ENCODE measurements around the gene FBXO4.

The FBXO4 gene, protein sequence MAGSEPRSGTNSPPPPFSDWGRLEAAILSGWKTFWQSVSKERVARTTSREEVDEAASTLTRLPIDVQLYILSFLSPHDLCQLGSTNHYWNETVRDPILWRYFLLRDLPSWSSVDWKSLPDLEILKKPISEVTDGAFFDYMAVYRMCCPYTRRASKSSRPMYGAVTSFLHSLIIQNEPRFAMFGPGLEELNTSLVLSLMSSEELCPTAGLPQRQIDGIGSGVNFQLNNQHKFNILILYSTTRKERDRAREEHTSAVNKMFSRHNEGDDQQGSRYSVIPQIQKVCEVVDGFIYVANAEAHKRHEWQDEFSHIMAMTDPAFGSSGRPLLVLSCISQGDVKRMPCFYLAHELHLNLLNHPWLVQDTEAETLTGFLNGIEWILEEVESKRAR
- total RNA-seq: 19.3 to 23.2 reads per million in 2 donors

GRCh38 chr5:41924872-41925554, at the start of gene FBXO4:
TSS of gene FBXO4 (plus strand) at chr5:41925281. CDS start at chr5:41925310, 29 bp downstream.
- DNase-seq: peak; percentile 77

DNA sequence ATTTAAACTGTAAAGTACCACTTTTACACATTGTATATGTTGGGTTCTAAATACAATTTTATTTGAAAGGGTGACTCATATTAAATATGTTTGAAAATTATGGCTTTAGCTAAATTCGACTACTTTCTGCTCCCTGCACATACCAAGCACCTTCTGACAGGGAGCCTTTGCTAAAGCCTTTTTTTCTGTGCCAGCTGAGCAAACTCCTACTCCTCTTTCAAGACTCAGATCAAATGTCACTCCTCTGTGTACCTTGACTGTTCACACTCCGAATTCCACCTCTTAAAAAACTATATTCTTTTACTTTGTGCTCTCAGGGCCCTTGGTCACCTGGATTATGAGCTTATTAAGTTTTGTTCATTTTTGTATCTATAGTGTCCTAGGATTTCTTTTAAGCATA, 48.4 kb upstream of the FBXO4 start:
- DNase-seq: no peak

DNA sequence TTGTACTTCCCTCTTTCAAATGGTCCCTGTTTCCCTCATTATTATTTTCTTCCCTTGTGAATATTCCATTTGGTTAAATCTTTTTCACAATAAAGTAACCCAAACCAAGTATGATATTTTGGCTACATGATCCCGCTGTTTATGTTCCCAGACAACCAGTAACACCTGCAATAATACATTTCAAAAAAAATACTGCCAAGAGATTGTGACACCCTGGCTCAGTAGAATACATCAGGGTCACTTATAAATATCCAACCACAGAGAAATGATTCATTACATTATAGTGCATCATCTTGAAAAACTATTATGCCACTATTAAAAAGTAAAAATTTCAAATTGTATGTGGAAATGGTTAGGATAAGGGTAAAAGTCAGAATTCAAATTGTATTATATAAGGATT, 47.7 kb upstream of the FBXO4 start:
- no peak for DNase-seq

DNA sequence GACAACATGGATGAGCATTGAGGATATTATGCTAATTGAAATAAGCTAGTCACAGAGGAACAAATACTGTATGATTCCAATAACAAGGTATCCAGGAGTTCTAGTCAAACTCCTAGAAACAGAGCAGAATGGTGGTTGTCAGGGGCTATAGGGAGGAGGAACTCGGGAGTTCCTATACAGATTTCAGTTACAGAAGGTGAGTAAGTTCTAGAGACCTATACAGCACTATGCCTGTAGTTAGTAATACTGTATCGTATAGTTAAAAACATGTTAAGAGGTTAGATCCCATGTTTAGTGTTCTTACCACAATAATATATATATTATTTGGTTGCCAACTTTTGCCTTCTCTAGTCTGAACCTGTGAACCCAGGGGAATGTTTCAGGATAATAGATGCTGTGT, 46.9 kb upstream of the FBXO4 start:
- DNase-seq: no peak

DNA sequence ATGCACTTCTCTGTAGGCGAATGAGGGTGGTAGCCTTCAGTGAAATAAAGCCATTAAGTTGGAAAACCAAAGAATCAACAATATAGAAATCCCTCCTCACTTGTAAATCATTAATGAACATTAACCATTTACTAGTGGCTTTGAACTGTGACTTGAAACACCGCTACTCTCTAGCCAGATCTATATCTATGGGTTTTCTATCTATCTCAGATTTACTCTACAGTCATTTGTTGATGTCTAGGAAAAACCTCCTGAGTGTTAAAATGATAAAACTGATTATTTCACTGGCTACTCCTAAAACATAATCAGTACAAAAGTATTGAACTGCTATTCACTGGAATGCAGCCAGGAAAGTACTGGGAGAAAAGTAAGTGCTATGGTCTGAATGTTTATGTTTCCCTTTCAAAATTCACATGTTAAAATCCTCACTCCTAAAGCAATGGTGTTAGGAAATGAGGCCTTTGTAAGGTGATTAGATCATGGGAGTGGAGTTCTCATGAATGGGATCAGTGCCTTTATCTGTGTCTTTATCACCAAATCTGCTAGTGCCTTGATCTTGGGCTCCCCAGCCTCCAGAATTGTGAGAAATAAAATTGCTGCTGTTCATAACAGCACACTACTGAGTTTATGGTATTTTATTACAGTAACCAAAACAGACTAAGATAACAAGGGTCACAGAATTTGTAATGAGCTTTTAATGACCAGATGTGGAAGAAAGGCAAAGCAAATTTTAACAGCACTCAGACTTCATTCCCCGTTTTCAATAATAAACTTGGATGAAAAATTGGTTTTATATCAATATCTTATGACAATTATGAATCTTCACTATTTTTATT, 46.2 kb upstream of the FBXO4 start:
- no peak for DNase-seq

DNA sequence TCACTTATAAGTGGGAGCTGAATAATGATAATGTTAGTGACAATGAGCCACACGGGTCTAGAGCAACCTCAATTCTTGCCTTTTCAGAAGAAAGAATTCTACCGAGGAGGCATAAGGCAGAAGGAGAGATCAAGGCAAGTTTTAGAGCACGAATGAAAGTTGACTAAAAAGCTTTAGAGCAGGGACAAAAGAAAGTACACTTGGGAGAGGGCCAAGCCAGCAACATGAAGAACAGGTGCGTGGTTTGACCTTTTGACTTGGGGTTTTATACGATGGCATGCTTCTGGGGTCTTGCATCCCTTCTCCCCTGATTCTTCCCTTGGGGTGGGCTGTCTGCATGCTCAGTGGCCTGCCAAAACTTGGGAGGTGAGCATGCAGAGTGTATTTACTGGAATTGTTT, 42.3 kb upstream of the FBXO4 start:
- no peak for DNase-seq

- no peak for DNase-seq
Observed at GRCh38 chr5:41883243-41883642, 41.8 kb upstream of the FBXO4 start.

- no peak for DNase-seq
Observed at GRCh38 chr5:41883936-41884335, 41.1 kb upstream of the FBXO4 start.

GRCh38 chr5:41885286-41885685, 39.8 kb upstream of the FBXO4 start:
- no peak for DNase-seq

DNA sequence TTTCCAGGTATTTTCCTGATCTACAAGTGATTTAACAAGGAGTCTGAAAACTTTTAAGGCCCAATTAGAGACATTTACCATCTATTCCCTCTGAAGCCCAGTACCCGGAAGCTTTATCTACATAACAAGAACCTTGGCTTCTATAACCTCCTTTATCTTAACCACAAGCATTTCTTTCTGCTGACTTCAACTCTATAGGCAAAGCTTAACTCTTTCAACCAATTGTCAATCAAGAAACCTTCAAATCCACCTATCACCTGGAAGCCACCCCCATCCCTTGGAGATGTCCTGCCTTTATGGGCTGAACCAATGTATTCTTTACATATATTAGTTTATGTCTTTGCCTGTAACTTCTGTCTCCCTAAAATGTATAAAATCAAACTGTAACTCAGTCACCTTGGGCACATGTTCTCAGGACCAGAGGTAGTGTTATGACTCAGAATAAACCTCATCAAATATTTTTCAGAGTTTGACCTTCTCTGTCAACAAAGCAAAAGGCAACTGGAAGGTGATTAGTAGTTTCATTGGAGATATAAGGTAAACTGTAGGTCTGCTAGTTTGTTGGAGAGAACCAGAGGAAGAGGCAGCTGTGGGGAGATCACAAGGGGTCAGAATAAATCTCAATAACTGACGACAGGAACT, 33.9 kb upstream of the FBXO4 start:
- no peak for DNase-seq

DNA sequence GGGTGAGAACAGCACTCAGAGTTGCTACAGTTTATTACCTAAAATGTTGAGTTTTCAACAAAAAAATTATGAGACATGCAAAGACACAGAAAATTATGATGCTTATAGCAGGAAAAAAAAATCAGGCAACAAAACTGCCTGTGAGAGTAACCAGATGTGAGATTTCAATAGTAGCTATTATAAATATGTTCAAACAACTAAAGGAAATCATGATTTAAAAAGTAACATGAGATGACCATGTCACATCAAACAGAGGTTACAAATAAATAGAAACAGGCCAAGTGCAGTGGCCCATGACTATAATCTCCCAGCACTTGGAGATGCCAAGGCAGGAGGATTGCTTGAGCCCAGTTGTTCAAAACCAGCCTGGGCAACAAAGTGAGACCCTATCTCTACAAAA, 33.0 kb upstream of the FBXO4 start:
- DNase-seq: no peak

DNA sequence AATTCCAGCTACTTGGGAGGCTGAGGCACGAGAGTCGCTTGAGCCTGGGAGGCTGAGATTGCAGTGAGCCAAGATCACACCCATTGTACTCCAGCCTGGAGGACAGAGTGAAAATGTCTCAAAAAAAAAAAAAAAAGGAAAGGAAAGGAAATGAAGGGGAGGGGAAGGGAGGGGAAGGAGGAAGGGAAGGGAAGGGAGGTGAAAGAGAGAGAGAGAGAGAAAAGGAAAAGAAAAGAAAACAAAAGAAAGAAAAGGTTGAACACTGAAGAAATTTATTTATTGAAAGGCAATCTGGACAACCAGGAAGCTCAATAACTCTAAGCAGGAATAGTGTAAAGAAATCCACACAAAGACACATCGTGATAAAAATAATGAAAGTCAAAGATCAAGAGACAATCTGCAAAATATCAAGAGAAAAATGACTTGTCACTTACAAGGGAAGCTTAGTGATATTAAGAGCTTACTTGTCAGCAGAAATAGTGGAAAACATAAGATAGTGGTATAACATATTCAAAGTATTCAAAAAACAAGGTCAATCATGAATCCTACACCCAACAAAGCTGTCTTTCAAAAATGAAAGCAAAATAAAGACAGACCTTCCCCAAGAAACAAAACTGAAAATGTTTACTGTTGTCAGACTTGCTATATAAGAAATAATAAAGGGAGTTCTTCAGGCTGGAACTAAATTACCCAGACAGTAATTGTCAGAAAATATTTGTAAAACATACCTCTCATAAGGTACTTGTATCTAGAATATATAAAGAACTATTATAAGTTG, 31.8 kb upstream of the FBXO4 start:
- DNase-seq: no peak

- no peak for DNase-seq
Observed at GRCh38 chr5:41896230-41896629, 28.9 kb upstream of the FBXO4 start.

GRCh38 chr5:41903382-41903891, 21.6 kb upstream of the FBXO4 start:
- DNase-seq: no peak

- DNase-seq: peak; percentile 93
Observed at GRCh38 chr5:41903892-41904799, 20.9 kb upstream of the FBXO4 start, which contains the start of gene RIMOC1. TSS of gene RIMOC1 (plus strand) at chr5:41904344. CDS start at chr5:41904368, 24 bp downstream.

DNA sequence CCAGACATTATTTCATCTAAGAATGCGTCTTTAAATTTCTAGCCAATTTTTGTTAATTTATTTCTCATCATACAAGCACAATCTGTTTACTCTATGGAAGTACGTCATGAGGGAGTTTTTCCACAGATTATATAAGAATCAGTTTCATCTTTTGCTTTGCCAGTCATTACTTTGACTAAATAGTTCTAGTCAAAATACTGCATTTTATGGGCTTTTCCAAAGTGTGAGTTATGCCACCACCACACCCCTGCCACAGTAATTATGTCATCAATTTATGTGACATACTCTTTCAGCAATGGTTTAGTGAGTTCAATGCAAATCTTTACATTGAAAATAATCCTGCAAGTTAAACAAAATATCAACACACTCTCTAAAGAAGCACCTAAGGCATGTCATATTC, 18.9 kb upstream of the FBXO4 start:
- no peak for DNase-seq

- no peak for DNase-seq
Observed at GRCh38 chr5:41908374-41909079, 16.6 kb upstream of the FBXO4 start.

DNA sequence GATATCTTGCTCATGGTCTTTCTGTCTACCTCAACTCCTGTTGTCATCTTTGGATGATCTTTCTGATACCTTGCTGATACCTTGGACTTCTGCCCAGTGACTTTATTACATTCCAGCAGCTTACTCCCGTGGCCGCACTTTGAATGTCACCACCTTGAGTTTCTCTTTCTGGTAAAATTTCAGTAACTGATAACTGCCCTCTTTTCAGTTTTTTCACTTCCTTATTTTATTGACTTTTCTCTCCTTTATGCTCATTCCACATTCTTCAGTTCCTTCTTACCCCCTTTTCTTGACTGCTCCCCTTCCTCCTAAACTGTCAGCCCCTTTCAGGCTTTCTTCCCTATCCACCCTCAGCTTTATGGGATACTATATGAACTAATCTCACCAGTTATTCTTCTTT, 7.0 kb upstream of the FBXO4 start:
- no peak for DNase-seq

GRCh38 chr5:41921166-41921565, 3.9 kb upstream of the FBXO4 start:
- DNase-seq: no peak

DNA sequence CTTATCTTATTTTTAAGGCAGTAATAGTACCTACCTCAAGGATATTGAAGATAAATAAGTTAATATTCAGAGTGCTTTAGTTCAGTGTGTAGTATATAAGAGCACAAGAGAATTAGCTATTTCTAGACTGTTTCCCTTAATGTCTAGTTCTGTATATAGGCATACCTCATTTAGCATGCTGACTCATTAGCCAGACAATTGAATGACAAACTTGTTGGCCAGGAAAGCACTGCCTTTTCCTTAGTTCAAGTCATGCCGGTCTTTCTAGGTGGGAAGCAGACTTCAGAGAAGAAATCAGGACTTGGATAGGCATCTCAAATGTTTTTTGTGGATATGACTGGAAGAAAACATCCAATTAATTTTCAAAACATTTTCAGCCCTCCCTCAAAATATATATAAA, 3.2 kb upstream of the FBXO4 start:
- no peak for DNase-seq
